ENCODE results near the gene ATG4B.

ATG4B gene

DNA sequence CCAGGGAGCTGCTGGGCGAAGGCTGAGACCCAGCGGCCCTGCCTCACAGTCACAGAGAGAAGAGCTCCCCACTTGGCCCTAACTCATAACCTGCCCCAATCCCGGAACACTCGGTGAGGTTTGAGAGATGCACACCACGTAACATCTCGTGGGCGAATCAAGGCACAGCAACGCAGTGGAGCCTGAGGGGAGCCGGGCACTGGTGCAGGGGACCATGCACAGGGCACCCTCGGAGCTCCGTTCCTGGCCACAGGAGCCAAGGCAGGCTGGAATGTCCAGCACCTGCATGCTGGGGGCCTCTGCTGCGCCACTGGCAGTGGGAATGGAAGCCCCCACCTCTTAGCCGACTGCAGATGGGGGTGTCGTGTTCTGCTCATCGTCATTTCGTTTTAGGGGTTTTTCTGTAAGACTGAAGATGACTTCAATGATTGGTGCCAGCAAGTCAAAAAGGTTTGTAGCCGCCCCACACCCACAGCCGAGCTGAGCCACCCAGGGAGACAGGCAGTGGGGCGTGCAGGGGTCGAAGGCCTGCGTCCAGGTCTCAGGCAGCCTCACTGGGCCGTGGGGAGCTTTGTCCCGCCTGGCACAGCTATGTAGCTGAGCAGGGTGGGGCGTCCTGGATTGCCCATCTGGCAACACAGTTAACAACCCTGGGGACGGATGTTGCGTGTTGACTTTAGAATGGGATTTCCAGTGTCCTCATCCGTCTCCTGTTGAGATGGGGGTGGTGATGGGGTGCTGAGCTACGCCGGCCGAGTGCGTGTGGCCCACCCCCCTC lies 33.0 kb downstream of the ATG4B start:
- no peaks in the 10 kb centered on the region for H4K20me1 ChIP-seq (ENCODE audit: low read depth, low read length)
- H3K9me3 ChIP-seq (ENCODE audit: insufficient read depth, low read length): no peaks in the 10 kb centered on the region
- TF ChIP-seq CTCF (IDR thresholded peaks at IDR 0.05; ENCODE audit: insufficient read depth, low read length, poor library complexity, severe bottlenecking) (no peak), EZH2phosphoT487 (conservative IDR thresholded peaks at IDR 0.05; ENCODE audit: low read length) (no peak)
- H3K4me2 ChIP-seq (ENCODE audit: low read depth, low read length, poor library complexity, severe bottlenecking): no peak overlapping the region
- no peak overlapping the region for H3K27ac ChIP-seq (ENCODE audit: low read depth, low read length)
- no peak overlapping the region for H3K9ac ChIP-seq (ENCODE audit: low read length)
- no peaks in the 10 kb centered on the region for H3K79me2 ChIP-seq (ENCODE audit: insufficient read depth, low read length)
- no peak overlapping the region for H2AFZ ChIP-seq (ENCODE audit: low read depth, low read length, severe bottlenecking)
- H3K36me3 ChIP-seq (ENCODE audit: low read length): no peaks in the 10 kb centered on the region
- H3K9me2 ChIP-seq (replicated peaks; ENCODE audit: insufficient read depth, low read length): no peaks in the 10 kb centered on the region
- no peaks in the 10 kb centered on the region for H3K27me3 ChIP-seq (ENCODE audit: low read length)
- H3F3A ChIP-seq (ENCODE audit: insufficient read depth): no peaks in the 10 kb centered on the region
- no peak overlapping the region for H3K4me3 ChIP-seq (ENCODE audit: insufficient read depth, low read length, poor library complexity, severe bottlenecking)

DNA sequence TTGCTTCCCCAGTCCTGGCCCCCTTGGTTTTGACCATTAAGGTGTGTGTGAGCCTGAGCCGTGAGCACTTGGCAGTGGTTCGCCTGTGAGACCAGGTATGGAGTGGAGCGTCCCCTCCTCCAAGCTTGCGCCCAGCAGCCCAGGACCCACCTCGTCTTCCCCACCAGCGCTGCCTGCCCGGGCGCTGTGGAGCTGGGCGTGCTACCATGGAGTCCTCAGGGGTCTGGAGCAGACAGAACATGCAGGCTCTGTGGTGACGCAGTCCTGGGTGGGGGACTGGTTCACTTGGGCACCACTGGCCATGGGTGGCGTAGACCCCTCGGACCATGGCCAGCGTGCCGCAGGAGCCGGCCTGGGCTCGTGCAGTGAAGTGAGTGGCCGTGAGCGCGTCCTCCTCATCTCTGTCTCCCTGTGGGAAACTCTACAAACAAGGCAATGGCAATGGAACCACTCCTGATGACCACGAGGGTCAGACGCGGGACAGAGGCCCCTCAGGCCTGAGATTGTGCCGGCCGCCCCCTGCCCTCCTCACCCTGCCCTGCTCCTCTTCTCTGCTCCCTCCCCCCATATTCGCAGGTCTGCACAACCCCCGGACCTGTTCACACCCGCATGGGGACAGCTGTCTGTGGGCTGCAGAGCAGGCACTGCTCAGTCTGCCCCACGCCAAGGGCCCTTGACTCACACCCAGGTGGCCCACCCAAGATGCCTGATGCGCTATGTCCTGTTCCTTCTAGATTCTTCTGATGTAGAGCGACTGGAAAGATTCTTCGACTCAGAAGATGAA lies 34.2 kb downstream of the ATG4B start:
- no peak overlapping the region for H3K4me3 ChIP-seq (ENCODE audit: insufficient read depth, low read length, poor library complexity, severe bottlenecking)
- H3K4me2 ChIP-seq (ENCODE audit: low read depth, low read length, poor library complexity, severe bottlenecking): no peak overlapping the region
- TF ChIP-seq CTCF (IDR thresholded peaks at IDR 0.05; ENCODE audit: insufficient read depth, low read length, poor library complexity, severe bottlenecking) (no peak), EZH2phosphoT487 (conservative IDR thresholded peaks at IDR 0.05; ENCODE audit: low read length) (no peak)
- H3K27ac ChIP-seq (ENCODE audit: low read depth, low read length): no peak overlapping the region
- no peaks in the 10 kb centered on the region for H4K20me1 ChIP-seq (ENCODE audit: low read depth, low read length)
- no peaks in the 10 kb centered on the region for H3K9me3 ChIP-seq (ENCODE audit: insufficient read depth, low read length)
- H3K79me2 ChIP-seq (ENCODE audit: insufficient read depth, low read length): no peaks in the 10 kb centered on the region
- no peak overlapping the region for H2AFZ ChIP-seq (ENCODE audit: low read depth, low read length, severe bottlenecking)
- no peaks in the 10 kb centered on the region for H3K36me3 ChIP-seq (ENCODE audit: low read length)
- H3K27me3 ChIP-seq (ENCODE audit: low read length): no peaks in the 10 kb centered on the region
- H3F3A ChIP-seq (ENCODE audit: insufficient read depth): no peaks in the 10 kb centered on the region
- no peaks in the 10 kb centered on the region for H3K9me2 ChIP-seq (replicated peaks; ENCODE audit: insufficient read depth, low read length)
- no peak overlapping the region for H3K9ac ChIP-seq (ENCODE audit: low read length)

DNA sequence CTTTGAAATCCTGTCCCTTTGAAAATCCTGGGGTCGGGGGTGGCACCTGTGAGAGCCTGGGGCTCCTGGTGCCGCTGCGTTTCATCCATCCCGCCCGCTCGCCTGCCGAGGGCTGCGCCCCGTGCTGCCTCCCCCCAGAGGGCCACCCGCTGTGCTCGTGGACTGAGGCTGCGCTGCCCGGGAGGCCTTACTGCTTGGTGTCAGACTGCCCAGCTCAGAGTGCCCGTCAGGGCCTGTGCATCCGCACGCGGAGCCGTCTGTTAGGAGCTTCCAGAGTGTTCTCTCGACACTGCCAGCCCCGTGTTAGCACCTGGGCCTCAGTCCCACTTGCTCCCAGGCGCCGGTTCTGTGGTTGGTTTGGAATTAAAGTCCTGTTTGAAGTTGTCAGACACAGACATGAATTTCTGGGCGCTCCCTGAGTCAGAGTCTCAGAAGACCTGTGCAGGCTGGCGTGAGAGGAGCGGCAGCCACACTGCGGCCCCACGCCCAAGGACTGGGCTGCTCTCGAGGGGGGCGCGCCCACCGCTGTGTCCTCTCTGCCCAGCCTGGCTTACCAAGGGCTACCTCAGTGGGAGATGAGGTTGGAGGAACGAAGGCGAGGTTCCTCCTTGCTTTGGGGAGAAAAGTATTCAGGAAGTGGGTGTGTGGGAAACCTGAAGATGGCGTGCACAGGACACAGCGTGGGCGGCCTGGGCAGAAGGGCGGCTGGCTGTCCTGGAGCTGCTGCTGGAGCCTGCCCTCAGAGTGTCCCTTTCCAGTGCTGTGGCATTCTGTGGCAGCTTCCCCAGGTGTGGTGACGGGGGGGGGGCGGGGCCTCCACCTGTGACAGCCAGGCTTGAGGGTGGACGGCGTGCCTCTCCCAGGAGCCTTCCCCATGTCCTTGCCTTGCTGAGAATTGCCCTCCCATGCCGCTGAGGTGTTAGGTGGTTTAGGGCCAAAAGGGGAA lies 35.0 kb downstream of the ATG4B start:
- Histone ChIP-seq H3K27me3 (ENCODE audit: low read length) (no peaks in the 10 kb centered on the region), H3K9ac (ENCODE audit: low read length) (no peak overlapping the region), H3K36me3 (ENCODE audit: low read length) (no peaks in the 10 kb centered on the region), H3K4me3 (ENCODE audit: insufficient read depth, low read length, poor library complexity, severe bottlenecking) (no peak overlapping the region), H3K4me2 (ENCODE audit: low read depth, low read length, poor library complexity, severe bottlenecking) (no peak overlapping the region), H4K20me1 (ENCODE audit: low read depth, low read length) (no peaks in the 10 kb centered on the region), H3F3A (ENCODE audit: insufficient read depth) (no peaks in the 10 kb centered on the region), H2AFZ (ENCODE audit: low read depth, low read length, severe bottlenecking) (no peak overlapping the region), H3K9me3 (ENCODE audit: insufficient read depth, low read length) (no peaks in the 10 kb centered on the region), H3K9me2 (replicated peaks; ENCODE audit: insufficient read depth, low read length) (no peaks in the 10 kb centered on the region), H3K27ac (ENCODE audit: low read depth, low read length) (no peak overlapping the region), H3K79me2 (ENCODE audit: insufficient read depth, low read length) (no peaks in the 10 kb centered on the region)
- TF ChIP-seq EZH2phosphoT487 (conservative IDR thresholded peaks at IDR 0.05; ENCODE audit: low read length) (no peak), CTCF (IDR thresholded peaks at IDR 0.05; ENCODE audit: insufficient read depth, low read length, poor library complexity, severe bottlenecking) (no peak)
